Uterus (tissue), 4 donors: Measurements from ENCODE around the gene C5orf47. TPM values are rescaled to one million over a fixed set of nuclear protein-coding genes. Genes with fewer than 3 reads are reported as not detected.
"Not testable (repeated sequence)": the region's sequence is repeated elsewhere in the genome, so short reads cannot be mapped to it uniquely, and the experiment has no call there.

Source experiments
- DNase-seq, 2 donors: peaks; one replicate each; pipeline ENCODE4 v3.0.0-alpha.2; 2019 to 2020
- H3K27ac ChIP-seq, 2 donors: fragments of 200-600 bp; sonication (generic); 1 replicate in 1 of 2; 2 replicates in 1 of 2; pipeline ENCODE4 v1.5.1; 2016 to 2018
- H3K27me3 ChIP-seq, 2 donors: fragments of 200-600 bp; sonication (generic); one replicate each; pipeline ENCODE4 v1.5.1; 2018 to 2019; ENCODE audit warnings: control low read depth in 1 of 2
- H3K36me3 ChIP-seq, 2 donors: fragments of 200-600 bp; sonication (generic); one replicate each; pipeline ENCODE4 v1.5.1; 2019; ENCODE audit warnings: control low read depth in 1 of 2
- H3K4me1 ChIP-seq, 2 donors: fragments of 200-600 bp; sonication (generic); one replicate each; pipeline ENCODE4 v1.5.1; 2018 to 2019; ENCODE audit warnings: control low read depth in 1 of 2
- H3K4me3 ChIP-seq, 2 donors: fragments of 200-600 bp; sonication (generic); 1 replicate in 1 of 2; 2 replicates in 1 of 2; pipeline ENCODE4 v1.5.1; 2018 to 2019; ENCODE audit warnings: mild to moderate bottlenecking in 1 of 2
- H3K9me3 ChIP-seq, 2 donors: fragments of 200-600 bp; sonication (generic); one replicate each; pipeline ENCODE4 v1.5.1; 2019; ENCODE audit warnings: control low read depth in 1 of 2
- POLR2A ChIP-seq, 2 donors: fragments of 450-650 bp; IDR thresholded peaks; one replicate each; pipeline ENCODE4 v1.6.1; 2016; ENCODE audit warnings: antibody characterized with exemption in 2 of 2, mild to moderate bottlenecking in 1 of 2, moderate library complexity in 1 of 2
- intact Hi-C: fragments of 100-400 bp; cut with DNase I; formaldehyde crosslinking; loops from one replicate; pipeline ENCODE4 v1.15.1; 2023; ENCODE audit warnings: low total_unique reads
- total RNA-seq, 4 donors: library from RNA; depleted of rRNA in 3 of 4; stranded (reverse); fragments of >200 nt in 3 of 4; gene quantifications; one replicate each; pipeline versions ENCODE4 v1.1.0 to v1.2.4, GENCODE V29; 2014 to 2023
- TF ChIP-seq, protein P1 (sequence below), 4 experiments: fragments of 200-600 bp in 2 of 4; fragments of 450-650 bp in 2 of 4; sonication (generic) in 2 of 4; IDR thresholded peaks; one replicate each; pipeline ENCODE4 v1.5.1; 2016 to 2019; ENCODE audit warnings: antibody characterized with exemption in 4 of 4, mild to moderate bottlenecking in 2 of 4, moderate library complexity in 1 of 4
- donor health status: DM: yes; HTN: yes; CAD: no.

The C5orf47 gene
- total RNA-seq, 4 donors from 2014 or later, result 0.21 TPM; not detected in 3

DNA sequence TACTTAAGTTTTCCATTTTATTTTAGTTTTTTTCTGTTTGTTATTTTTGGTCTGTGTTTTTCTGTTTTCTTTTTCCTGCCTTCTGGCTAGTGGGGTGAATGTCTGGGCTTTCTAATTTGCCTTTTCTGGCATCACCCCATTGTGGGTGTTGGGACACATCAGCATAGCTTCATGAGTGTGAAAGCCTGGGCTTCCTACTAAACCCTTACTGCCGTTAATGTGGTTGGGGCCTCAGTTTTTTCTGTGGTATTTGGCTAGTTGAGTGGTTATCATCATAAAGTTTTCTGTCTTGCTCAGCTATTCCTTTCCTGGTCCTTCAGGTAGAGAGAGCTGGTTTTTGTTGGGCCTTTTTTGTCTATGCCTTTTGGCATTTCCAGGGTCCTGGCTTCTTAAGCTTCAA lies 21.4 kb downstream of the C5orf47 start:
- intact Hi-C loops, result no loop called here
- TF ChIP-seq POLR2A (IDR thresholded peaks at IDR 0.05), result no peak
- TF ChIP-seq, protein P1, sequence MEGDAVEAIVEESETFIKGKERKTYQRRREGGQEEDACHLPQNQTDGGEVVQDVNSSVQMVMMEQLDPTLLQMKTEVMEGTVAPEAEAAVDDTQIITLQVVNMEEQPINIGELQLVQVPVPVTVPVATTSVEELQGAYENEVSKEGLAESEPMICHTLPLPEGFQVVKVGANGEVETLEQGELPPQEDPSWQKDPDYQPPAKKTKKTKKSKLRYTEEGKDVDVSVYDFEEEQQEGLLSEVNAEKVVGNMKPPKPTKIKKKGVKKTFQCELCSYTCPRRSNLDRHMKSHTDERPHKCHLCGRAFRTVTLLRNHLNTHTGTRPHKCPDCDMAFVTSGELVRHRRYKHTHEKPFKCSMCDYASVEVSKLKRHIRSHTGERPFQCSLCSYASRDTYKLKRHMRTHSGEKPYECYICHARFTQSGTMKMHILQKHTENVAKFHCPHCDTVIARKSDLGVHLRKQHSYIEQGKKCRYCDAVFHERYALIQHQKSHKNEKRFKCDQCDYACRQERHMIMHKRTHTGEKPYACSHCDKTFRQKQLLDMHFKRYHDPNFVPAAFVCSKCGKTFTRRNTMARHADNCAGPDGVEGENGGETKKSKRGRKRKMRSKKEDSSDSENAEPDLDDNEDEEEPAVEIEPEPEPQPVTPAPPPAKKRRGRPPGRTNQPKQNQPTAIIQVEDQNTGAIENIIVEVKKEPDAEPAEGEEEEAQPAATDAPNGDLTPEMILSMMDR (IDR thresholded peaks at IDR 0.05), result no peak
- Histone ChIP-seq H3K4me3 (no peak overlapping the region), H3K27me3 (no peaks in the 10 kb centered on the region), H3K36me3 (no peaks in the 10 kb centered on the region), H3K9me3 (no peaks in the 10 kb centered on the region), H3K27ac (no peak overlapping the region), H3K4me1 (no peaks in the 10 kb centered on the region)
- DNase-seq, result no peak

GRCh38 chr5:174011441-174011840 lies 22.5 kb downstream of the C5orf47 start:
- Histone ChIP-seq H3K9me3 (no peaks in the 10 kb centered on the region), H3K27ac (no peak overlapping the region), H3K27me3 (no peaks in the 10 kb centered on the region), H3K4me1 (no peaks in the 10 kb centered on the region), H3K4me3 (no peak overlapping the region), H3K36me3 (no peaks in the 10 kb centered on the region)
- TF ChIP-seq, protein P1 (IDR thresholded peaks at IDR 0.05), result no peak
- TF ChIP-seq POLR2A (IDR thresholded peaks at IDR 0.05), result no peak
- intact Hi-C loops, result no loop called here
- DNase-seq, result no peak

DNA sequence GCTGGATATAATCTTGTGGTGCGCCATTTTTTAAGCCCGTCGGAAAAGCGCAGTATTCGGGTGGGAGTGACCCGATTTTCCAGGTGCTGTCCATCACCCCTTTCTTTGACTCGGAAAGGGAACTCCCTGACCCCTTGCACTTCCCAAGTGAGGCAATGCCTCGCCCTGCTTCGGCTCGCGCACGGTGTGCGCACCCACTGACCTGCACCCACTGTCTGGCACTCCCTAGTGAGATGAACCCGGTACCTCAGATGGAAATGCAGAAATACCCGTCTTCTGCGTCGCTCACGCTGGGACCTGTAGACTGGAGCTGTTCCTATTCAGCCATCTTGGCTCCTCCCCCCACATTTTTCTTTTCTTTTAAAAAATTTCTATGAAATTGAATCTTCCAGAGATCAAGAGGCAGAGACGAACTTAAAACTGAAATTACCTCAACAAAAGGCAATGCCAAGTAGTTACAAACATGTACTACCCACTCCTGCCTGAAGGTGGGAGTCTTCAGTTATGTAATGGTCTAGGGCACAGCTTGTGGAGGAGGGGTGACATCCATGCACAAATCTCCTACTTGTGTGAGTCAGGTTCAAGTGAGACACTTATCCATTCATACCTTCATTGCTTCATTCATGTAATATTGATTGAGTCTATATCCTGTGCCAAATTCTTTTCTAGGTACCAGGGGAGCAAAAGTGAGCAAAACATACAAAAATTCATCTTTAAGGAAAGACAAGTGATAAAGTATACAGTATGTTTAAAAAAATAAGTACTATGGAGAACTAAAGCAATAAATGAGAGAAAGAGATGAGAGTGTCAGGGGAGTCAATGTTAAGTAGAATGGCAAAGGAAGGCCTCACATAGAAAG lies 31.3 kb downstream of the C5orf47 start:
- TF ChIP-seq, protein P1 (IDR thresholded peaks at IDR 0.05), result peak in 1 of 4 experiments; percentile 28
- H3K27ac ChIP-seq, H3K4me3 ChIP-seq, H3K36me3 ChIP-seq, DNase-seq, H3K9me3 ChIP-seq, intact Hi-C loops, H3K27me3 ChIP-seq, H3K4me1 ChIP-seq: not testable (repeated sequence)

DNA sequence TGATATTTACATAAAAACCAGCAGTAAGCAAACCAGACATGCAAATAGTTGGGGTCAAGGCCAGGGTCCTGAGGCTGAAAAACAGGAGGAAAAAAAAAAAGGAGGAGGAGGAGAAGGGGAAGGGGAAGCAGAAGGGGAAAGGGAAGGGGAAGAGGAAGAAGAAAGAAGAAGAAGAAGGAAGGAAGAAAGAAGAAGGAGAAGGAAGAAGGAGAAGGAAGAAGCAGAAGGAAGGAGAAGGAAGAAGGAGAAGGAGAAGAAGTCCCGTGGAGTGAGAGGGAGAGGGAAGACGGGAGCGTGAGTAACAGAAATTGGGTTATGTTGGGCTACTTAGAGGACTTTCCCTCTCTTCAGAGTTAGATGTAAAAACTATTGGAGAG lies 31.9 kb downstream of the C5orf47 start:
- no peaks in the 10 kb centered on the region for H3K27me3 ChIP-seq
- no peaks in the 10 kb centered on the region for H3K4me1 ChIP-seq
- TF ChIP-seq, protein P1 (IDR thresholded peaks at IDR 0.05), result no peak
- no peak for TF ChIP-seq POLR2A (IDR thresholded peaks at IDR 0.05)
- H3K27ac ChIP-seq, result no peak overlapping the region
- H3K4me3 ChIP-seq, result no peak overlapping the region
- H3K36me3 ChIP-seq, result no peaks in the 10 kb centered on the region
- intact Hi-C loops, result no loop called here
- H3K9me3 ChIP-seq, result no peaks in the 10 kb centered on the region
- DNase-seq, result no peak

DNA sequence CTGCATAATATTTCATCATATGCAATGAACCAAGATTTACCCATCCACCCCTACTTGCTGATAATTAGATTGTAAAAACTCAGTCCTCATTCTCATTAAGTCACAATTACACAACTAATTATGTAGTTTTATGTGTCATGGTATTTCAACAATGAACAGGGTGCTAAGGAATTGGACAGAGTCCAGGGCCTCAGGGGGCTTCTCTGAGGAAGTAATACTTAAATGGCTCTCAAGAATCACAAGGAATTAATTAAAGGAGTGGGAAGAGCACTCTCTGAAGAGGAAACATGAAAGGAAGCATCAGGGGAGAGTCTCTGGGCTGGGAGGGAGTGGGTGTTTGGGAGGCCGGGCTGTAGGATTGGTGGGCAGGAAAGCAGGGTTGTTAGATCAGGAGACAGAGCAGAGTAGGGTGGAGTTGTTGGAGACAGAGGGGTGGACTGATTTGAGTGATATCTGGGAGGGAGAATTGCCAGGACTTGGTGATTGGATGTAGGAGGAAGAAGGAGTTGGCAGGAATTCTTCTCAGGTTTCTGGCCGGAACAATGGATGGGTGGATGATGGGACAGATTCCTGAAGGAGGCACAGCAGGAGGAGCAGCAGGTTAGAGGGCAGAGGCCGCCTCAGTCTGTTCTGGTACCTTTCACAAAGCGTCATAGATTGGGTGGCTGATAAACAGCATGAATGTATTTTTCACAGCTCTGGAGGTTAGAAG lies 33.6 kb downstream of the C5orf47 start:
- no peaks in the 10 kb centered on the region for H3K36me3 ChIP-seq
- no peak overlapping the region for H3K4me3 ChIP-seq
- DNase-seq, result no peak
- H3K4me1 ChIP-seq, result no peaks in the 10 kb centered on the region
- H3K27me3 ChIP-seq, result no peaks in the 10 kb centered on the region
- no peaks in the 10 kb centered on the region for H3K9me3 ChIP-seq
- intact Hi-C loops, result no loop called here
- no peak overlapping the region for H3K27ac ChIP-seq
- TF ChIP-seq, protein P1 (IDR thresholded peaks at IDR 0.05), result no peak
- no peak for TF ChIP-seq POLR2A (IDR thresholded peaks at IDR 0.05)
